ENCODE results near the gene MCUR1. TPM values are rescaled to one million over a fixed set of nuclear protein-coding genes. Genes with fewer than 3 reads are reported as not detected.

Gene MCUR1
- total and polyA plus RNA-seq, 3 experiments from 2014 or later: 8.4 to 54.8 (median 50.9) TPM

GRCh38 chr6:13742961-13743735, 71.2 kb downstream of the MCUR1 start:
- H3K27me3 Mint-ChIP-seq: no peaks in the 10 kb centered on the region
- H3K27ac Mint-ChIP-seq: no peak overlapping the region

DNA sequence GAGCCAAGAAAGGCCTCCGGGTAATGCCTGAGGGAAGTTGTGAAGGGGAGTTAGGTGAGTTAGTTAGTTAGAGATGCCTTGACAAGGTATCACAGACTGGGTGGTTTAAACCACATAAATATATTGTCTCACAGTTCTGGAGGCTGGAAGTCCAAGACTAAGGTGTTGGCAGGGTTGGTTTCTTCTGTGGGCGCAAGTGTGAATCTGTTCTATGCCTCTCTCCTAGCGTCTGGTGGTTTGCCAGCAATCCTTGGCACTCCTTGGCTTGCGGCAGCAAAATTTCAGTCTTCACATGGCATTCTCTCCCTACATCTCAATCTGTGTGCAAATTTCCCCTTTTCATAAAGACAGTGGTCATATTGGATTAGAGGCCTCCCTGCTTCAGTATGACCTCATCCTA, 73.0 kb downstream of the MCUR1 start:
- Histone ChIP-seq H3K4me3 (ENCODE audit: low read length) (no peak overlapping the region), H3K9me3 (ENCODE audit: low read length) (no peaks in the 10 kb centered on the region), H3K36me3 (ENCODE audit: insufficient read depth, low read length) (no peaks in the 10 kb centered on the region), H3K27me3 (ENCODE audit: insufficient read depth, low read length, poor library complexity, severe bottlenecking) (no peaks in the 10 kb centered on the region), H3K27ac (ENCODE audit: low read depth, low read length) (no peak overlapping the region), H3K4me1 (ENCODE audit: insufficient read depth, low read length) (no peaks in the 10 kb centered on the region)
- POLR2A ChIA-PET: no interaction called here
- Mint-ChIP-seq H3K4me3 (peak overlapping the region in 1 of 7 donors; percentile 50), H3K27ac (peak overlapping the region in 3 of 8 donors; percentile 42 to 58 (median 49)), H3K9me3 (no peaks in the 10 kb centered on the region), H3K36me3 (peaks cover 0 to 14% (median 0%) of the 10 kb centered on the region in 3 donors), H3K27me3 (no peaks in the 10 kb centered on the region), H3K4me1 (no peaks in the 10 kb centered on the region)
- DNase-seq: no peak
- CTCF ChIA-PET: no interaction called here

More at GRCh38 chr6:13742961-13743735, 71.2 kb downstream of the MCUR1 start:
- H3K4me1 ChIP-seq (ENCODE audit: insufficient read depth, low read length): no peaks in the 10 kb centered on the region
- POLR2A ChIA-PET: interaction anchor here (0.6 kb wide), 1 partner anchor 279 kb away, joined by 5 read pairs; no protein-coding TSS in a partner anchor
- no peaks in the 10 kb centered on the region for H3K9me3 ChIP-seq (ENCODE audit: low read length)
- DNase-seq: no peak
- no peak overlapping the region for H3K27ac ChIP-seq (ENCODE audit: low read depth, low read length)
- H3K27me3 ChIP-seq (ENCODE audit: insufficient read depth, low read length, poor library complexity, severe bottlenecking): no peaks in the 10 kb centered on the region
- H3K36me3 Mint-ChIP-seq: peaks cover 0 to 20% (median 0%) of the 10 kb centered on the region in 3 donors
- no peaks in the 10 kb centered on the region for H3K36me3 ChIP-seq (ENCODE audit: insufficient read depth, low read length)
- peak overlapping the region in 1 of 7 donors; percentile 10 for H3K4me3 Mint-ChIP-seq
- peaks cover 7 to 11% (median 10%) of the 10 kb centered on the region in 3 donors for H3K4me1 Mint-ChIP-seq
- H3K4me3 ChIP-seq (ENCODE audit: low read length): no peak overlapping the region
- CTCF ChIA-PET: interaction anchor here (1.2 kb wide), 1 partner anchor 34 kb away, joined by 3 read pairs; no protein-coding TSS in a partner anchor
- H3K9me3 Mint-ChIP-seq: peaks cover 0 to 10% (median 3%) of the 10 kb centered on the region in 5 donors

Other genes with a start within 250 kb of the MCUR1 start
- gene SIRT5, start 240.0 kb downstream of the MCUR1 start, total RNA-seq: 10 to 100 TPM in 1 of 2 experiments, 1 to 10 TPM in 1; 8.2 to 10.7 TPM
- gene SIRT5, start 240.0 kb downstream of the MCUR1 start, polyA plus RNA-seq: 9.7 TPM
- gene NOL7, start 199.2 kb downstream of the MCUR1 start, total RNA-seq: 100 to 1,000 TPM; 120 to 122 TPM
- gene NOL7, start 199.2 kb downstream of the MCUR1 start, polyA plus RNA-seq: 137 TPM
- gene RANBP9, start 102.7 kb downstream of the MCUR1 start, total RNA-seq: 10 to 100 TPM; 45.4 to 47.0 TPM
- 6.2 TPM for gene RANBP9, start 102.7 kb downstream of the MCUR1 start, polyA plus RNA-seq
- gene RNF182, start 110.4 kb upstream of the MCUR1 start, total RNA-seq: not detected
- gene RNF182, start 110.4 kb upstream of the MCUR1 start, polyA plus RNA-seq: not detected